Stimulated activated naive CD8-positive, alpha-beta T cell treated with anti-CD3 and anti-CD28 coated beads, Interleukin-15, Interleukin-2, amounts not matched to agents 100 ng/mL and 50 ng/mL, for 24 hours (primary cell): ENCODE measurements around the gene SAV1.
"Not testable (repeated sequence)": the region's sequence is repeated elsewhere in the genome, so short reads cannot be mapped to it uniquely, and the experiment has no call there.

ENCODE experiments used
- H3K27ac Mint-ChIP-seq: one replicate; pipeline ENCODE4 v1.8.0; 2021; ENCODE audit warnings: mild to moderate bottlenecking, mixed read lengths
- H3K27me3 Mint-ChIP-seq: one replicate; pipeline ENCODE4 v1.8.0; 2021; ENCODE audit warnings: mixed read lengths
- H3K36me3 Mint-ChIP-seq: one replicate; pipeline ENCODE4 v1.8.0; 2021; ENCODE audit warnings: low read depth, mixed read lengths
- H3K4me1 Mint-ChIP-seq: one replicate; pipeline ENCODE4 v1.8.0; 2021; ENCODE audit warnings: low read depth, mixed read lengths
- H3K4me3 Mint-ChIP-seq: one replicate; pipeline ENCODE4 v1.8.0; 2021; ENCODE audit warnings: mild to moderate bottlenecking, mixed read lengths
- H3K9me3 Mint-ChIP-seq: one replicate; pipeline ENCODE4 v1.8.0; 2021; ENCODE audit warnings: mixed read lengths

Gene SAV1

GRCh38 chr14:50670866-50671256 lies 2.8 kb upstream of the SAV1 start:
- Mint-ChIP-seq H3K9me3 (no peaks in the 10 kb centered on the region), H3K4me1 (peaks cover 14% of the 10 kb centered on the region), H3K36me3 (no peaks in the 10 kb centered on the region), H3K27me3 (no peaks in the 10 kb centered on the region), H3K27ac (no peak overlapping the region), H3K4me3 (no peak overlapping the region)

GRCh38 chr14:50670196-50670865 lies 2.2 kb upstream of the SAV1 start:
- Mint-ChIP-seq H3K4me1 (peaks cover 15% of the 10 kb centered on the region), H3K4me3 (no peak overlapping the region), H3K27ac (no peak overlapping the region), H3K9me3 (no peaks in the 10 kb centered on the region), H3K27me3 (no peaks in the 10 kb centered on the region), H3K36me3 (no peaks in the 10 kb centered on the region)

DNA sequence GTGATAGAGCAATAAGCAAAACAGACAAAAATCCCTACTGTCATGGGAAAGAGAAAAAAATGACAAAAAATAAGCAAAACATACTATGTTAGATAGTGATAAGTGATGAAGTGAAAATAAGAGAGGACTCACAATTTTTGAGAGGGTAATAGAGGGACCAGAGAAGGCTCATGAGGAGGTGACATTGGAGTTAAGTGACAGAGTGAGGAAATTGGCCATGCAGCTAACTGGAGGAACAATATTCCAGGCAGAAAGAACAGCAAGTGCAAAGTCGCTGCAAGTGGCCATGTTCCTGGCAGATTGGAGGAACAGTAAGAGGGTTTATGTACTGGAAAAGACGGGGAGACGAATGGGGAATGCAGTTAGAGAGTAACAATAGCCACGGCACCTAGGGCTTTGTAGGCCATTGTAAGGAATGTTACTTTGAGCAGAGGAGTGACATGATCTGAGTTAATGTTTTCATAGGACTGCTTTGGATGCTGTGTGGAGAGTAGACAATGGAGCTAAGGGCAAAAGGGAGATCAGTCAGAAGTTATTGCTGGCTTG lies 1.4 kb upstream of the SAV1 start:
- Mint-ChIP-seq H3K36me3 (peaks cover 4% of the 10 kb centered on the region), H3K9me3 (no peaks in the 10 kb centered on the region), H3K27ac (no peak overlapping the region), H3K27me3 (no peaks in the 10 kb centered on the region), H3K4me3 (no peak overlapping the region), H3K4me1 (peaks cover 20% of the 10 kb centered on the region)

- Mint-ChIP-seq H3K36me3 (peaks cover 9% of the 10 kb centered on the region), H3K9me3 (no peaks in the 10 kb centered on the region), H3K4me3 (no peak overlapping the region), H3K27ac (no peak overlapping the region), H3K27me3 (no peaks in the 10 kb centered on the region), H3K4me1 (peaks cover 23% of the 10 kb centered on the region)
These were observed 679 bp upstream of the SAV1 start for GRCh38 chr14:50668826-50669143.

GRCh38 chr14:50667684-50667995 lies 466 bp downstream of the SAV1 start:
- Mint-ChIP-seq H3K27me3 (no peaks in the 10 kb centered on the region), H3K4me1 (peaks cover 26% of the 10 kb centered on the region), H3K9me3 (no peaks in the 10 kb centered on the region), H3K36me3 (peaks cover 16% of the 10 kb centered on the region), H3K4me3 (no peak overlapping the region), H3K27ac (peak overlapping the region; percentile 65)

DNA sequence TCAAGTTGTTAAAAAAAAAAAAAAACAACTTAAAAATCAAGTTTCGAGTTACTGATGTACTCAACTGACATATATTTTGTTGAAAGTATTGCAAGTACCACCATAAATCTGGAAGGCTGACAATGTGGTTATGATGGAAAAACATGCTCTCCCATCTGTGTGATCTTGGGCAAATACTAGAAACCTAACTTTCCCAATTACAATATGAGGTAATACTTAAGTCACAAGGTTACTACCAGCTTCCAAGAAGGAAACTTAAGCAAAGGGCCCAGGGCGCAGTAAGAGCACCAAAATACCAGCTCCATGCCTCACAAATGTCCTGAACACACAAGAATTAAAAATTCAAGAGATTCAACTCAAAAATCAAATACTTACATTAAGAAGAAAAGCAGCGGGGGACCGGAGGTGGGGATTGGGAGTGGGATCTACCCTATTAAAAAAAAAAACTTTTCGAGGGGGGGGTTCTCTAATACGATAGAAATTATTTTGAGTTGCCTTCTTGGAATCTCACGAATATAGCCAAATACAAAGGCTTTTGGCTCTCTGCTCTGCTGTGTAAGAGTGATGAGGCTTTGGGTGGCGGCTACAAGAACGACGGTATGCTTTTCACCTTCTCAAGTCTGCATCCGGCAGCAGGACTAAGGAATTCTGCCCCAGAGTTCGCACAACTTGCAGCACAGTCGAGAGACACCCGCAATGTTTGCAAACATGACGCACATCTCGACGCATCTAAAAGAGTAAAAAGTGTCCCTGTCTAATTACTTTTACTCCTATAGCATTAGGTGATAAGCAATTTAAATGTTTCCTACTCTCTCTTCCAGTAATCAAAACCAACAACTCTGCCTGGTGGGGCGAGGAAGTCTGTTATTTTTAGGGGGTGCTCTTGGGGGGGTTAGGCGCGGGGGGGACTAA lies 1.1 kb downstream of the SAV1 start:
- H3K4me1 Mint-ChIP-seq = peaks cover 26% of the 10 kb centered on the region

GRCh38 chr14:50665300-50665699 lies 2.8 kb downstream of the SAV1 start:
- Mint-ChIP-seq H3K4me3 (peak overlapping the region; percentile 18), H3K4me1 (peaks cover 26% of the 10 kb centered on the region), H3K36me3 (peaks cover 28% of the 10 kb centered on the region)
- H3K9me3 Mint-ChIP-seq, H3K27ac Mint-ChIP-seq, H3K27me3 Mint-ChIP-seq: not testable (repeated sequence)

More for the DNA sequence above, 1.1 kb downstream of the SAV1 start:
- H3K27ac Mint-ChIP-seq = peak overlapping the region; percentile 82
- H3K36me3 Mint-ChIP-seq = peaks cover 19% of the 10 kb centered on the region
- H3K27me3 Mint-ChIP-seq = no peaks in the 10 kb centered on the region
- no peaks in the 10 kb centered on the region for H3K9me3 Mint-ChIP-seq
- no peak overlapping the region for H3K4me3 Mint-ChIP-seq

DNA sequence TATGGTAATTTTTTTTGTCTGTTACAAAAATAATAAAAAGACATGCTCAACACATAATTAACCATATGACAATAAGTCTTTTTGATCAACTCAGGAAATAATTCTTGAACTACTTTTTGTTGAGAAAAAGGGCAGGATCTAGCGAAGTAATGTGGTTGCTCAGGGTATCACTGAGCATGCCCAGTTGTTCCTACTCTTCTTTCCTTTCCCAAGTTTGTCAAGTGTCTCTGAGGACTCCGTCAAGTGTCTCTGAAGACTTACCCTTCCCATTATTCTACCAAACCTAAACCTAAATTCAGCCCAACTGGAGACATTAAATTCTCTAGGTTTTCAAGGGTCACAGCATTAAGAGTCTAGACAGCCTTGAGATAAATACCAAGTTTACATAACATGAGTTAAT lies 3.5 kb downstream of the SAV1 start:
- H3K9me3 Mint-ChIP-seq, H3K4me3 Mint-ChIP-seq, H3K27ac Mint-ChIP-seq, H3K27me3 Mint-ChIP-seq: not testable (repeated sequence)
- Mint-ChIP-seq H3K36me3 (peaks cover 32% of the 10 kb centered on the region), H3K4me1 (peaks cover 26% of the 10 kb centered on the region)

DNA sequence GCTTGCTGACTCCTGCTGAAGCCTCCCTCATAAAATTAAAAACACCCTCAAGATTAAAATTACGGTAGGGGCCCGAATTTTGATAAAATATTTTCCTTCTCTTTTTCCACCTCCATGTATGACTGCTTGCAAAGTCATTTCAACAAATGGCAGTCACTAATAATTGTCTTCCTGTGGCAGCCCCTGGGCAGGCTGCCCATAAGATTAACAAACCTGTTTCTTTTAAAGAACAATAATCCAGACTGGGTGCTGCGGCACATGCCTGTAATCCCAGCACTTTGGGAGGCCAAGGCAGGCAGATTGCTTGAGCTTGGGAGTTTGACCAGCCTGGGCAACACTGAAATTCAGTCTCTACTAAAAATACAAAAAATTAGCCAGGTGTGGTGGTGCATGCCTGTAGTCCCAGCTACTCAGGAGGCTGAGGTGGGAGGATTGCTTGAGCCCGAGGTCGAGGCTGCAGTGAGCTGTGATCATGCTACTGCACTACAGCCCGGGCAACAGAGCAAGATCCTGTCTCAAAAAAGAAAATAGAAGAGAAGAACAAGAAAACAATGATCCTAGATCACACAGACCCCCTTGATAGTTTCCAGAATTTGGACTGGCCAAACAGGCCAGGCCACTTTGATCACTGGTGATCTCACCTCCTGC lies 8.7 kb downstream of the SAV1 start:
- H3K27me3 Mint-ChIP-seq = no peaks in the 10 kb centered on the region
- H3K9me3 Mint-ChIP-seq = no peaks in the 10 kb centered on the region
- no peak overlapping the region for H3K27ac Mint-ChIP-seq
- peaks cover 27% of the 10 kb centered on the region for H3K36me3 Mint-ChIP-seq
- H3K4me3 Mint-ChIP-seq = no peak overlapping the region
- H3K4me1 Mint-ChIP-seq = peaks cover 6% of the 10 kb centered on the region

GRCh38 chr14:50658203-50658602 lies 9.9 kb downstream of the SAV1 start:
- H3K4me3 Mint-ChIP-seq = no peak overlapping the region
- H3K27ac Mint-ChIP-seq = no peak overlapping the region
- H3K9me3 Mint-ChIP-seq = no peaks in the 10 kb centered on the region
- H3K4me1 Mint-ChIP-seq = no peaks in the 10 kb centered on the region
- peaks cover 19% of the 10 kb centered on the region for H3K36me3 Mint-ChIP-seq
- no peaks in the 10 kb centered on the region for H3K27me3 Mint-ChIP-seq

DNA sequence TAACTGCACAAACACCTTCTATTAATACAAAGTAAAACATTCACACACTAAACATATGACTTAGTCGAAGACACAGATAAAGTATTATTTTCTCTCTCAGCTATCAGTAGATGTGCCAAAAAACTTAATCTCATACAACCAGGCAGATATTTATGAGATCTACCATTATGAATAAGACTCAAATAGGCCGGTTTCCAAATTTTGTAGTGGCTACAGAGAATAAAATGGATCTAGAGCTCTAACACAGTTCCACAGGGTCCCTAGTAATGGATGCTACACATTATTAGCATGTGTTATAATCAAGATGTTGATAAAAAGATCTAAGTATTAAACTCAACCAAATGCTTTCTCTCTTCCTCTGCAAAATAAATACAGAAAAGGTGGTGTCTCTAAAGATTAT lies 10.4 kb downstream of the SAV1 start:
- Mint-ChIP-seq H3K27ac (no peak overlapping the region), H3K36me3 (peaks cover 16% of the 10 kb centered on the region), H3K4me3 (no peak overlapping the region), H3K4me1 (no peaks in the 10 kb centered on the region), H3K27me3 (no peaks in the 10 kb centered on the region), H3K9me3 (no peaks in the 10 kb centered on the region)

DNA sequence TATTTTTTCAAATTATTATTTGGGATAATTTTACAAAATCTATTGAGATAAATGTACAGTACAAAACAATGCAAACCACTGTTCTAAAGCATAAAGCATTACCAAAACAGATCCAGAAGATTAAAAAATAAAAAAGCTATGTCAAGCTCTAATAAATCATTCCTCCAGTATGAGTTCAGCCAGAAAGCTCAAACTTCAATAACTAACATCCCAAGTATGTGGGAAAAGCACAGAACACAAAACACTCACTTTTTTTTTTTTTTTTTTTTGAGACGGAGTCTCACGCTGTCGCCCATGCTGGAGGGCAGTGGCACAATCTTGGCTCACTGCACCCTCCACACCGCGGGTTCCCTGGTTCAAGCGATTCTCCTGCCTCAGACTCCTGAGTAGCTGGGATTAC lies 11.3 kb downstream of the SAV1 start:
- Mint-ChIP-seq H3K27ac (no peak overlapping the region), H3K36me3 (peaks cover 18% of the 10 kb centered on the region), H3K4me3 (no peak overlapping the region), H3K27me3 (no peaks in the 10 kb centered on the region), H3K4me1 (no peaks in the 10 kb centered on the region), H3K9me3 (no peaks in the 10 kb centered on the region)

GRCh38 chr14:50649691-50650090 lies 18.4 kb downstream of the SAV1 start:
- H3K4me3 Mint-ChIP-seq = no peak overlapping the region
- H3K27ac Mint-ChIP-seq = no peak overlapping the region
- H3K36me3 Mint-ChIP-seq = peaks cover 10% of the 10 kb centered on the region
- no peaks in the 10 kb centered on the region for H3K27me3 Mint-ChIP-seq
- H3K4me1 Mint-ChIP-seq = peaks cover 3% of the 10 kb centered on the region
- no peaks in the 10 kb centered on the region for H3K9me3 Mint-ChIP-seq

- H3K4me3 Mint-ChIP-seq = no peak overlapping the region
- no peak overlapping the region for H3K27ac Mint-ChIP-seq
- H3K4me1 Mint-ChIP-seq = peaks cover 3% of the 10 kb centered on the region
- peaks cover 12% of the 10 kb centered on the region for H3K36me3 Mint-ChIP-seq
- no peaks in the 10 kb centered on the region for H3K9me3 Mint-ChIP-seq
- H3K27me3 Mint-ChIP-seq = no peaks in the 10 kb centered on the region
These were observed 20.4 kb downstream of the SAV1 start for GRCh38 chr14:50647753-50648152.

GRCh38 chr14:50647282-50647681 lies 20.8 kb downstream of the SAV1 start:
- Mint-ChIP-seq H3K36me3 (peaks cover 7% of the 10 kb centered on the region), H3K27me3 (no peaks in the 10 kb centered on the region), H3K4me3 (no peak overlapping the region), H3K4me1 (peaks cover 3% of the 10 kb centered on the region), H3K27ac (no peak overlapping the region), H3K9me3 (no peaks in the 10 kb centered on the region)
